Frontal cortex (tissue), 4 donors: ENCODE results near the gene TENT4B. TPM values are rescaled to one million over a fixed set of nuclear protein-coding genes. Genes with fewer than 3 reads are reported as not detected.

Source experiments
- DNase-seq, 2 donors: peaks; one replicate each; pipeline ENCODE4 v3.0.0; 2012; ENCODE audit warnings: low spot score in 2 of 2
- FAIRE-seq: peaks from 2 replicates; lab custom pipeline; 2012; peaks lifted over from hg19 to GRCh38; lab: Jason Lieb, UNC
- total RNA-seq: library from RNA; depleted of rRNA; stranded (reverse); fragments of >200 nt; gene quantifications from one replicate; pipeline ENCODE4 v1.2.3, GENCODE V29; 2014
- donor health status: control.
- donor health status: control.
- donor health status: control.

The TENT4B gene
- total RNA-seq, 1 donor from 2014 or later: 27.7 TPM

DNA sequence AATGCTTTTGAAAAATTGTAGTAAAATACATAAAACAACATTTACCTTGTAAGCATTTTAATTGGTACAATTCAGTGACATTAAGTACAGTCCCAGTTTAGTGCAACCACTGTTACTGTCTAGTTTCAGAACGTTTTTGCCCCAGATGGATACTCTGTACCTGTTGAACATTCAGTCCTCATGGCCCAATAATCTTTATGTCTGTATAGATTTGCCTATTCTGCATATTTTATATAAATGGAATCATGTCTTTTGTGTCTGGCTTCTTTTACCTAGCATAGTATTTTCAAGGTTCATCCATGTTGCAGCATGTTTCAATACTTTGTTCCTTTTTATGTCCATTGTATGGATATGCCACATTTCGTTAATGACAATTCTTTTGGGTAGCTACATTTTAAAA, 37.2 kb downstream of the TENT4B start:
- FAIRE-seq (no peak), DNase-seq (no peak)

- FAIRE-seq (no peak), DNase-seq (no peak)
Measured at GRCh38 chr16:50192386-50193050, 39.4 kb downstream of the TENT4B start.

DNA sequence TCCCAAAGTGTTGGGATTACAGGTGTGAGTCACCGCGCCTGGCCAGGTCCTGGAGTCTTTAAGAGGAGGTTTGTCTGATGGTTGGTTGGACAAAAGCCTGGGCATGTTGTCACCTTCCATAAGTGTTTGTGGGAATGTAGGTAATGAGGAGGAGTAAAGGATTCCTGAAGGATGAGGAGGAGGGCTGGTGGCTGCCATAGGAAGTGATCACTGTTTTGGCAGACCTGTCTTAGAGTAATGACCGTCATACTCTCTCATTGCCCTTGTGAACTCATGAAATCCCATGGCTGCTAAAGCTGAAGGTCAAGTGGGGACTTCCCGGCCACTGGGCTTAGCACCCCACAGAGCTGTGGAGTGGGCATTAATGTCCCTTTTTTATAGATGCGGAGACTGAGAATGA, 40.5 kb downstream of the TENT4B start:
- no peak for FAIRE-seq

GRCh38 chr16:50195276-50195675, 42.2 kb downstream of the TENT4B start:
- DNase-seq (no peak), FAIRE-seq (no peak)

More for the DNA sequence above, 40.5 kb downstream of the TENT4B start:
- DNase-seq: no peak

GRCh38 chr16:50195756-50196155, 42.6 kb downstream of the TENT4B start:
- no peak for FAIRE-seq

GRCh38 chr16:50197582-50197981, 44.5 kb downstream of the TENT4B start:
- no peak for FAIRE-seq

More at GRCh38 chr16:50195756-50196155, 42.6 kb downstream of the TENT4B start:
- DNase-seq: no peak

DNA sequence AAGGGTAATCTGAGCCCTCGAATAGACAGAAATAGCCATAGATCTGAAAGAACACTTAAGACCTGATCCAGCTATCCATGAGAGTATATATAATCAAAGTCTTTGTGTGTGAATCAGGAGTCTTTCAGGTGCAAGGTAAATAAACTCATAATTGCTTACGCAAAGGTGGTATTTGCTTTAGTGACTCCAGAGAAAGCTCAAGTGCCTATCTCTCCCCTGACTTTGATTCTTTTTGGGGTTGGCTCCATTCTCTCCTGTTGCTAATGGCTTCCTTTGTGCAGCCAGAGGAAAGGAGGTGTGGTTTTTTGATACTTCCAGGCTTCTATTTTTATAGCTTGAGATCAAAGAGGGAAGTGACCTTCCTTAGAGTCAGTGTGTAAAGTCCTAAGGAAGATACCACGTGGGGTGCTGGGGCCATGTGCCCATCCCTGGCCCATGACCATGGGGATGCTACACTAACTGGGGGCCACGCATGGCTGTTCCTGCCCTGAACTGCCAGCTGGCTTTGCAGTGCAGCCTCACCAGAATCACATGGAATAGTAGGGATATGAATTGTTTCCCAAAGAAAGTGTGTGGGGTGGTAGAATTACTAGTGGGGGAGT, 45.8 kb downstream of the TENT4B start:
- DNase-seq (no peak), FAIRE-seq (no peak)

More at GRCh38 chr16:50197582-50197981, 44.5 kb downstream of the TENT4B start:
- DNase-seq: no peak

- FAIRE-seq: no peak
Measured at GRCh38 chr16:50201787-50202186, 48.7 kb downstream of the TENT4B start.

GRCh38 chr16:50202926-50203624, 50.0 kb downstream of the TENT4B start:
- DNase-seq (no peak), FAIRE-seq (no peak)

More at GRCh38 chr16:50201787-50202186, 48.7 kb downstream of the TENT4B start:
- DNase-seq: no peak

GRCh38 chr16:50203681-50204080, 50.6 kb downstream of the TENT4B start:
- FAIRE-seq: no peak
- DNase-seq: no peak

GRCh38 chr16:50204453-50205108, 51.5 kb downstream of the TENT4B start:
- FAIRE-seq (no peak), DNase-seq (no peak)

DNA sequence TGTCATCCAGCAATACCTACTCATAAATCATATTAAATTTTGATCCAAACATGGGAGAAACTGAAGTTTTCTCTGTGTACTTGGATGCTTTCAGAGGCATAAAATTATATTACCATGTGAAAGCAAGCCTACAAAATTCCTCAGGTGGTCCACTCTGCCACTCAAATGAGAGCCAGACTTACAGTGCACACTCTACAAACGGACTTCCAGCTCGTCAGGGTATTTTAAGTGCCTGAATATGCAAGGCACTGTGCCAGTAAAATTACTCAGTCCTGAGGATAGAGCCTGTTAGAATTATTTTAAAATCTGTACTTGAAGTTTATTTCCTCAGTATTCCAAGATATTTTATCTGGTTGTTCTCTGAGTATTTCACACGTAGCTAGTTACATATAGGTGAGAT, 54.5 kb downstream of the TENT4B start:
- no peak for FAIRE-seq

DNA sequence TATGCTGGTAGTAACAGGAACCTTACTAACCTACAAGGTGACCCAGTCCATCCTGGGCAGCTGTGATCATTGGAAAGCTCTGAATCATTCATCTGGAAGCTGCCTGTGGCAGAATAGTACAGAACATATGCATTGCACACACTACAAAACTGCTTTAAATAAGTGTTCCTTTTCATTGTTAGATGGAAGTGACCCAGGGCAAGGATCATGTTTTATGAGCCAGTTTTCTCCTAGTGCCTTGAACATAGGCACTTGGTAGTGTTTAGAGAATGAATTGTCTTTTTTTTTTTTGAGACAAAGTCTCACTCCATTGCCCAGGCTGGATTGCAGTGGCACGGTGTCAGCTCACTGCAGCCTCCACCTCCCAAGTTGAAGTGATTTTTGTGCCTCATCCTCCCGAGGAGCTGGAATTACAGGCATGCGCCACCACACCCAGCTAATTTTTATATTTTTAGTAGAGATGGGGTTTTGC, 55.4 kb downstream of the TENT4B start:
- DNase-seq (no peak), FAIRE-seq (no peak)

More for the DNA sequence above, 54.5 kb downstream of the TENT4B start:
- no peak for DNase-seq

DNA sequence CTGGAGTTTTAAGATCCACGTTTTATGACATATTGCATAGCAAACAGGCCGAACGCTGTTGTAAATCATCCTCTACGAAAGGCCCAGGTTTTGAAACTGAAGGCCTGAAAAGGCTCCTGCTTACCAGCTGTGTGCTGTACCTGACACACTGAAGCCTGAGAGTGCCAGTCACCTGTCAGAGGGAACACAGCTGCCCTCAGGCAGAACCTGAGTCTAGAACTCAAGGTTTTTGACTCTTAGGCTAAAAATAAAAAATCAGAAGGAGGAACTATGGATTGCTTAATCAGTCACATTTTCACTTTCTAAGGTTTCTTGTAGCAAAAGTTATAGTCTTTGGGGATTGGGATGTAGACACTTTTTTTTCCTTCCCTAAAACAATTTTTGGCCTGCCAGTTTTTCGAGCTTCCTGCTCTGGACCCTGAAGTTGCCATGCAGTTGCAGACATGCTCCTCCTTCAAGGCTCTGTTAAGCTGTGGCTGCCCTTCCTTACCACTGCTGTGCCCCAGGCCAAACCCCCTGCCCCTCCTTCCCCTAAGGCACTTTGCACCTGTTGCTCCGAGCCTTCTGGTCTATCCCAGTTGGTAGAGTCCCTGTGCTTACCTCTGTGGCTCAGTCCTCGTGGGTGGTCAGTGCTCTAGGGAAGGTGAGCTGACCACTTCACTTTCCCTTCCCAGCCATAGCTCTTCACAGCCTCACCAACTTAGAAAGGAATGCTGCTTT, 56.6 kb downstream of the TENT4B start:
- no peak for DNase-seq
- FAIRE-seq: no peak

DNA sequence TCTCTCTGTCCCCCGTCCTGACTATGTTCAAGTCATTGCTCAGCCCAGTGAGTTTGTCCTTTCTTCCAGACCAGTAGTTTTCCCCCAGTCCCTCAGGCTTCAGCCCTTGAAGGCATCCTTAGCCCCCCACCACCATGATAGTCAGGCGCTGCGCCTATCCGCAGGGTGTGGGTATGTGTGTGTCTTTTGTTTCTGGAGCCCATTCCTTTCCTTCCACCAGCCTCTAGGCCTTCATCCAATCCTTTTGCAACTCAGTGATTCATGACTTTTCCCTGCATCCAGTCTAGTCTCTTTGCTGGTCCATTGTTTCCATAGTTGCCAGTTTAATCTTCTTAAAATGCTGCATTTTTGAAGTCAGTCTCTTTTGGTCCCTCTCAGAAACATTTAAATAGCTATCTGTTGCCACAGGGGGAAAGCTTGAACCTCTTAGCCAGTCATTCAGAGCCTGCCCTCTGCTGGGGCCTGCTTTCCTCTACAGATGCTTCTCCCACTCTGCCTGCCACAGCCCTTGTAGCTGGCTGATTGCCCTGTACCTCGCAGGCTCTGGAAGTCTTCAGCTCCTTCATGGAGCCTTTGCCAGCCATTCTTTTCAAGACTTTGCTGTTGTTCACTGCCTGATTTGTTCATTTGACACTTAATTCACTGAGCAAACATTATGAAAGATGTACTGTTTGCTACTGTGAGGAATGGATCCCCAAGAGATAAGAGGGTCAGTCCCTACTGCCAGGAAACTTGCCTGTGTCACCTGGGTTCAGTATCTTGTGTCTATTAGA, 57.3 kb downstream of the TENT4B start:
- no peak for FAIRE-seq
- DNase-seq: peak; percentile 15 to 40

GRCh38 chr16:50213939-50214519, 60.9 kb downstream of the TENT4B start:
- FAIRE-seq (peak; percentile 92), DNase-seq (peak; percentile 14 to 27)

DNA sequence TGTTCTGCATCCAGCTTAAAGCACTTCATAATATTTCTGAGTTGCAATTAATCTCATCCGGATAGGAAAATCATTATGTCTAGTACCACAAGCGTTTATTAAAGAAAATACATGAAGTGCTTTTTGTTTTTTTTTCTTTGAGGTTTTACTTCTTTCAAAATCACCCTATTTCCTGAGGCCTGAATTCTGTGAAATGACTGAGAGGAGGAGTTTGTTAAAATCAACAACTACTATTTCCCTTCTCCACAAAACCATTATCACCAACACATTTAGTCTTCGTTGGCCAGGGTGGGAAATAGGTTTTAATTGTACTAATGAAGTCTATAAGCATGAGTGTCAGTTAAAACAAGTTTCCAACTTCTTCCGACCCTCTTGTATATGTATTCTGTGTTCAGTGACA, 62.6 kb downstream of the TENT4B start:
- DNase-seq (no peak), FAIRE-seq (no peak)

DNA sequence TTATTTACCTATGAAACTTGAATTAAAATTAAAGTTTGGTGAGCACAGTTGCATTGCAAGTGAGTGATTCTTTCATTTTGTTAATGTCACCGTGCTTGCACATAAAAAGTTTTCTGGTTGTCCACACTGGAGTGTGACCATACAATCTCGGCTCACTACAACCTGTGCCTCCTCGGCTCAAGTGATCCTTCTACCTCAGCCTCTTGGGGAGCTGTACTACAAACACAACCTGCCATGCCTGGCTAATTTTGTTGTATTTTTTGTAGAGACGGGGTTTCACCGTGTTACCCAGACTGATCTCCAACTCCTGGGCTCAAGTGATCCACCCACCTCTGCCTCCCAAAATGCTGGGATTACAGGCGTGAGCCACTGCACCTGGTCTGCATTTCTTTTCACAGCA, 63.1 kb downstream of the TENT4B start:
- FAIRE-seq (no peak), DNase-seq (no peak)
